ENCODE data around the gene SORD. TPM values are rescaled to one million over a fixed set of nuclear protein-coding genes. Genes with fewer than 3 reads are reported as not detected.
"Not testable (repeated sequence)": the region's sequence is repeated elsewhere in the genome, so short reads cannot be mapped to it uniquely, and the experiment has no call there.

The SORD gene
- polyA plus RNA-seq, 1 donor, result 41.2 TPM

DNA sequence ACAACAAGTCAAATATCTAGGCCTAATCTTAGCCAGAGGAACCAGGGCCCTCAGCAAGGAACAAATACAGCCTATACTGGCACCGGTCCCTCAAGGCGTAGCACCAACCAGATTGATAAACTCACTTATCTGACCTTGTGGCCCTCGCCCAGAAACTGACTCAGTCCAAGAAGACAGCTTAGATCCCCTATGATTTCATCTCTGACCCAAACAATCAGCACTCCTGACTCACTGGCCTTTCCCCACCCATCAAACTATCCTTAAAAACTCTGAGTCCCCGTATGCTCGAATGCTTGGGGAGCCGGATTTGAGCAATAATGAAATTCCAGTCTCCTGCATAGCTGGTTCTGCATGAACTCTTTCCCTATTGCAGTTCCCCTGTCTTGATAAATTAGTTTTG is 1.6 kb upstream of the SORD start:
- DNase-seq, result no peak

DNA sequence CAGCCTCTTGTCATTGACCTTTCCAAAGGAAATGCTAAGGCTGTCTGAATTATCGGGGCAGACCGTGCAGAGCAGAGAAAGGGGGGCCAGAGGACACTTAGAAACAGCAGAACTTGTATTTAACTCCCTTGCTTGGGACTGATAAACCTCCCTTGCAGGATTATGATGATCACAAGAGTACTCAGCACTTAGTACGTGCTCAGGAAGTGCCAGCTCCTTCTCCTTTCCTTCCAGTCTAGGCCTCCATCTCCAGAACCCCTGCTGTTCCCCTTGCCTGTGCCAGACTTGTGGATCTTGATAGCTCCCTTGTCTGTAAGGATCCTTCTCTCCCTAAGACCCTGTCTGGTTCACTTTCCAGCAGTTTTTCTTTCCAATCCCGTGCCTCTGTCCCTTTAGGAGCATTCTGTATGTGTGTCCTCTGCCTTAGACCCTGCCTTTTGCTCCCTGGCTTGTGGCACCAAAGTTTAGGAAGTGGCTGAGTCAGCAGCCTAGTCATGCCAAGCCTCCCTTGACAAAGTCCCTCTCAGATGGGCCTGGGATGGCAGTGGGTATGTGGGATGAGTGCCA is 747 bp downstream of the SORD start:
- DNase-seq, result no peak

DNA sequence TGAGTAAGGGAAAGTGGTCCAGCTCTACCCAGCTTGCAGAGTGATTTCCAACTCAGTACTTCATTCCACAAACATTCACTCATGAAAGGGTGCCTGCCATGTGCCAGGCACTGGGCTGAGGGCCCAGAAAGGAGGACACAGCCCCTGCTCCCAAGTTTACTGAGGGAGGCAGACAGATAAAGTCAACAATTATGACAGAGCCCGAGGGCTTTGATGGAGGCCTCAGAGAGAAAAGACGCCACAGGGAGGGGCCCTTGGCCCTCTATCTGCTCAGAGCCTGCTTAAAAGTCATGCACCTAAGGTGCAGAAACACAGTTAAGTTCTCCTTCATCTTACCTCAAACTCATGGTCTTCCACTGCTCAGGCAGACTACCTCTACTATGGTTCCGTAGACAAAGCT is 1.7 kb downstream of the SORD start:
- DNase-seq, result not testable (repeated sequence)

DNA sequence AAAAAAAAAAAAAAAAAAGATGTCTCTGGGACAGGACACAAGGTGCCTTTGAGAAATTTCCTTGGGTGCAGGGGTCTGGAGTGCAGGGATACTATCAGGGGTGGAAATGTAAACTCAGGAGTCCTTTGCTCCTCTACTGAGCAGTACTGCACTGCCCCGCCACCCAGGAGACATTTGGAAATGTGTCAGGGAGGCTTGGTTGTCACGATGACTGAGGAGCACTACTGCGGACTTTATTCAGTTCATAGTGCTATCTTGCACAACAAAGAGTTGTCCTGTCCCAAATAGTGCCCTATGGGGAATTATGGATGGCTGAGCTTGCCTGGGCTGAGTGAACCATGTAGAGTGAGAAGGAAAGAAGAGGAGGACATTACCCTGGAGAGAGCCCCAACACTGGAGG is 2.6 kb downstream of the SORD start:
- not testable (repeated sequence) for DNase-seq

DNA sequence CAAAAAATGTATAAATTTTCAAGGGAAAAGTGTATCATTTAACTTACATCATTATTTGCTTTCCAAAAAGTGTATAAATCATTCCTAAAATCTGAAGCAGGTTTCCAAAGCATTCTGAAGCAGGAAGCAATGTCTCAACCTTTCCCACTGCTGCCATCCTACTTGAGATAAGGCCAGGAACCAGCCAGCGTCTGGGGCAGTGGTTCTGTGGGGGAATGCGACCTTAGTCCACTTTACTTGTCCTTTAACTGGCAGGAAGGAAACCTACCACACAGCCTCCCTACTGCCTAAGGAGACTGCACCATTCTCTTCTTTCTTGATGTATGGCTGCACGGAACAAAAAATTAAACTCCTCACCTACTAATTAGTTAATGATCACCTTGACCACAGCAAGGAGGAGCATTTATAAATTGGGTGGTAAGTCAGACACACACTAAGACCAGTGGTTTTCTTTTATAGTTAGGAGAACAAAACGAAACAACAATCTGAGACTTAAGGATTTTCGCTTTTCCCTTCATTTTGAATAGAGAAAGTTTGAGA is 3.7 kb downstream of the SORD start:
- DNase-seq, result no peak

DNA sequence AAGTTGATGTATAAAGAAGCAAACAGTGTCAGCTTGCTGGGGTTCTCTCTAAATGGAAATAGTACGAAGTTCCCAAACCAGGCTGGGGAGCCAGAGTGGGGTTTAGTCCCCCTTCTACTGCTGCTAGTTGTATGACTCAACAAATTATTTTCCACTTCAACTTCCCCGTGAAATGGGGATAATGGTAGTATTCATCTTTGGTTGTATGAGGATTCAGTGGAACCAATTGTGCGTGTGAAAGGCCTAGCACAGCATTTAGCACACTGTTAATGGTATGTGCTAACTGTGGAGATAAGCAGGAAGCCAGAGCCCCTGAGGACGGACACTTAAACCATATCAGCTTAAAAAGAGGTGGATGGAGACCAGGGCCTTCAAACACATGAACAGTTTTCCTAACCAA is 4.2 kb downstream of the SORD start:
- no peak for DNase-seq

DNA sequence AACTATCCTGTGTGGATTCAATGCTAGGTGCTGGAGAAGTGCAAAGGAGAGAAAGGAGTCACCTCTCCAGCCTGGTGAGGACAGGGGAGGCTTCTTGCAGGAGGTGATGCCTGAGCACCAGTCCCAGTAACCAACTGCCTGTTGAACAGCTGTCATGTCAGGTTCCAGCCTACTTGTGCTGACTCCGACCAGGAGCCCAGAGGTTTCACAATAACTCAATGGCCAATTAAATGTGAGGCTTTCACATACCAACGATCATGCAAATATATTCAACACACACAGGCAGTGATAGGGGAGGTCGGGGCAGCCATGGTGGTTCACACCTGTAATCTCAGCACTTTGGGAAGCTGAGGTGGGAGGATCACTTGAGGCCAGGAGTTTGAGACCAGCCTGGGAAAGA is 7.7 kb downstream of the SORD start:
- no peak for DNase-seq

DNA sequence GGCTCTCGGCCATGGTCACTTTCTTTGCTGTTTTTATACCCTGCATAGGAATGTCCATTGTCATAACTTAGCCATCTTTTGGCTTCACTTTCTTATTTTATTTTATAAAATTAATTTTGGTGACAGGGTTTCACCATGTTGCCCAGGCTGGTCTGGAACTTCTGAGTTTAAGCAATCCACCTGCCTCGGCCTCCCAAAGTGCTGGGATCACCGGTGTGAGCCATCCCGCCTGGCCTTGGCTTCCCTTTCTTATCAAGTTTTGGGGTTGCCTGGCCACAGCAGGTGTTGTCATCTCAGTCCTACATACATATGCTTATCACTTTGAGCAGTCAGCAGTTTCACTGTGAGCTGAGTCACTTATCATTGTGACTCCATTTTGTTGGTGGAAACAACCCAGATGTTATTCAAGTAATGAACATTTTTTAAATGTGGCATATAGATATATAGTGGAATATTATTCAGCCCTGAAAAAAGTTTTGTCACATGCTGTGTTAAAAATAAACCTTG is 8.6 kb downstream of the SORD start:
- not testable (repeated sequence) for DNase-seq

DNA sequence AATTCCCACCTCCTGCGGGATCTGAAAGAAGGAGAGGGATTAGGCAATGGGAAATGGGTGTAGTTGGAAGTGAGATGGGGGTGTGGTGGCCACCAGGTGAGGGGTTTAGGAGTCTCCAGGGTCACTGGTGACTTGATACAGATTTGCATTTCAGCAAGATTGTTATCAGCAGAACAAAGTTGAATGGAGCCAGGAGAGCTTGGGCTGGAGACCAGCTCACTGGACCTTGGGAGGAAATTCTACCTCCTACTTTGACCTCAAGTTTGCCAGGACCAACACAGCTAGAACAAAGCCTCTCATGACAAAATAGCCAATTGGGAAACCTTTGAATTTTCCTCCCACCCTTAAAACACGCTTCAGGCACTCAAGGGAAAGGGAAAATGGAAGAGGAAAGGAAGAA is 9.5 kb downstream of the SORD start:
- not testable (repeated sequence) for DNase-seq

DNA sequence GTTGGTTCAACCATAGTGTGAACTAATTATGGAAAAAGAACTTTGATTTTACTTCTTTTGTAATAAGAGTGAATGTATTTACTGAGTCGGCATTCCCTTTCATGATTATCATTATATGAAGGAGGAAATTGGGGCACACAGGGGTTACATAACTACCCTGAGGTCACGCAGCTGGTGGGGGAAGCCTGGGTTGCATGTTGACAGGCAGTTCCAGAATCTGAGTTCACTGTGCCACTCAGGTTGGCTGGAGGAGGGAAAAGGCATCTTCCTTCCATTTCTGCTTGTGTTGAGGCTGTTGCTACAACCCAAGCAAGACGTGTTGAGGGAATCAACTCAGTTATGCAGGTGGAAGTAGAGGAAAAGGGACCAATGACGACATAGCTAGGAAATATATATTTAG is 11.1 kb downstream of the SORD start:
- DNase-seq, result not testable (repeated sequence)

DNA sequence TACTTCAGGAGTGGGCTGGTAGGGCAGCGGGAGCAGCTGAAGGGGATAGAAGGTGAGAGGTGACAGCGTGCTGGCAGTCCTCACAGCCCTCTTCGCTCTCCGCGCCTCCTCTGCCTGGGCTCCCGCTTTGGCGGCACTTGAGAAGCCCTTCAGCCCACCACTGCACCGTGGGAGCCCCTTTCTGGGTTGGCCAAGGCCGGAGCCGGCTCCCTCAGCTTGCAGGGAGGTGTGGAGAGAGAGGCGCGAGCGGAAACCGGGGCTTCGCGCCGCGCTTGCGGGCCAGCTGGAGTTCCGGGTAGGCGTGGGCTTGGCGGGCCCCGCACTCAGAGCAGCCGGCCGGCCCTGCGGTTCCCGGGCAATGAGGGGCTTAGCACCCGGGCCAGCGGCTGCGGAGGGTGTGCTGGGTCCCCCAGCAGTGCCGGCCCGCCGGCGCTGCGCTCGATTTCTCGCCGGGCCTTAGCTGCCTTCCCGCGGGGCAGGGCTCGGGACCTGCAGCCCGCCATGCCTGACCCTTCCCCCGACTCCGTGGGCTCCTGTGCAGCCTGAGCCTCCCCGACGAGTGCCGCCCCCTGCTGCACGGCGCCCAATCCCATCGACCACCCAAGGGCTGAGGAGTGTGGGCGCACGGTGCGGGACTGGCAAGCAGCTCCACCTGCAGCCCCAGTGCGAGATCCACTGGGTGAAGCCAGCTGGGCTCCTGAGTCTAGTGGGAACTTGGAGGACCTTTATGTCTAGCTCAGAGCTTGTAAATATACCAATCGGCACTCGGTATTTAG is 11.8 kb downstream of the SORD start:
- not testable (repeated sequence) for DNase-seq

DNA sequence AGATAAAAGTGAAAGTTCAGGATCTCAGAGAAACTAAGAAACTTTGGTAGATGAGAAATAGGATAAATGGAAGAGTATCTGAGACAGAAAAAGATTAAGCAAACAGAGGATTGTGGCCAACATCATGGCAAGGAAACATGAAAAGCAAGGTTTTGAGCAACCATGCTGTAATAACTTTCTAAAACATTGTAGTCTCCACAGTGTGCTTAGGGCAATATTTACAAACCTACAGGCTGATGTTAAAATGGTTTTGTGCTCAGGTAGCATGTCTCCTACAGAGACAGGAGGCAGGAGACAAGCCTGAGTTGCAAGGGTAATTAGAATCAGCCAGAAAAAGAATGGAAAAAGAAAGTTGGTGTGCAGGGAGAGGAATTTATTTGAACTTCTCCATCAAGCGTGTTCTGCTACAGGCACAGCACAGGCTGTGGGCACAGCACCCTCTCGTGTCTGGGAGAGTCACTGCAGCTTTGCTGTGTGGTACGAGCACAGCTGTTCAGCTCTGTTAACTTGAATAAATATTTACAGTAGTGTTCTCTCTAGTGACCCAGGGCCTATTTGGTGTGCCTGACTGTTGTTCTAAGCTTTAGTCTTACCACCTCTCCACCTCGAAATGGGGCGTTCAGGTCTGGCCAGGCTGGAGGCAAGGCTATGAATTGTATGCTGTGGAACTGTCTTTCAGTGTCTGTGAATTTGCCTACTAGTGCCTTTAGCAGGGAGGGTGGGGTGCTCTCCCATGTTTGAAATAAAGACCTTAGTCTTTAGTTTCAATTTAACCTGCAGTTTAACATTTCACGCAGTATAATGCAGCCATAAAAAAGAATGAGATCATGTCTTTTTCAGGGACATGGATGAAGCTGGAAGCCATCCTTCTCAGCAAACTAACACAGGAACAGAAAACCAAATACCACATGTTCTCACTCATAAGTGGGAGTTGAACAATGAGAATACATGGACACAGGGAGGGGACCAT is 14.1 kb downstream of the SORD start:
- DNase-seq, result peak; percentile 80

DNA sequence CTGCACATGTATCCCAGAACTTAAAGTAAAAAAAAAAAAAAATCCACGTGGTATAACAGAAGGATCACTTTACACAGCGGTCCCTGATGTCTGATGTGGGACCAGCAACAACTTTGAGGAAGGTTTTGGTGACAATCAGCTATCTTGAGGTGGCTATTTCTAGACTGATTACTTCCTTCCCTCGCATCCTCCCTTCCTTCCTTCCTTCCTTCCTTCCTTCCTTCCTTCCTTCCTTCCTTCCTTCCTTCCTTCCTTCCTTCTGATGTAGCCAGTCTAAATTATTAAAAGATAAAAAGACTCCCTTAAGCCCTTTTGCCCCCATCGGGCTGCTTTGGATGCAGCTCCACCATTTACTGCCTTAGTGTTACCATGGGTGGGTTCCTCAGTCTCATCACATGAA is 14.9 kb downstream of the SORD start:
- DNase-seq, result no peak

DNA sequence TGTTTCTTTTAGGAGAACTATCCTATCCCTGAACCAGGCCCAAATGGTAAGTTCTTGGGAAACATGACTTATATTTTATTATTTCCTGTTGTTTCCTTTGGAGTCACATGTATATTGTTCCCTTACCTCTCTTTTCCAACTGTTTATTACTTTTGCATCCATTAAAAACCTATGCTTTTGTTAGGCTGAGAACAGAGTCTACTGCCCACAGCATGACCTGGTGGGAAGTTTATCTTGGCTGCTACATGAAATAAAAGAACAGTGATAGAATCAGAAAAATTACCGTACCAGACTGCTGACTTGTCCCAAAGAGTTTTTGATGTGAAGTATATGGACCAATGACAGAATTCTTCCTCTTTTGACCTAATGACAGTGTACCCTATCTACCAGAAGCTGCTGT is 17.4 kb downstream of the SORD start:
- not testable (repeated sequence) for DNase-seq

DNA sequence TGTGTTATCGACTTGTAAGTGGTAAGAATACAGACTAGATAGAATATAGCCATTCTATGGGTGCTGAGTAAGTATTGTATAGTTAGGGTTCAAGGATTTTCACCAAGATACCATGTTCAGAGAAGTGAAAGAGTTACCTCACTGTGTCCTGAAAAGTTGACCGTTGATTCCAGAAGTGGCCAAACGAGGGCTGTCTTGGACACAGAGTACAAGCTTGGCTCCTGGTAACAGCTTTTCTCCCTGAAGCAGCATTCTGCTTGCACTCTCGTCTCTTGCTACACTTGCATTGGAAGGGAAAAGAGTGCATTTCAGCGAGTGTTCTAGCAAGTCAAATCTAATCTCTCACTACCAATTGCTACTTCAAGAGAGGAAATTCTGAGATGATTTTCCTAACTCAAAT is 18.5 kb downstream of the SORD start:
- DNase-seq, result not testable (repeated sequence)

DNA sequence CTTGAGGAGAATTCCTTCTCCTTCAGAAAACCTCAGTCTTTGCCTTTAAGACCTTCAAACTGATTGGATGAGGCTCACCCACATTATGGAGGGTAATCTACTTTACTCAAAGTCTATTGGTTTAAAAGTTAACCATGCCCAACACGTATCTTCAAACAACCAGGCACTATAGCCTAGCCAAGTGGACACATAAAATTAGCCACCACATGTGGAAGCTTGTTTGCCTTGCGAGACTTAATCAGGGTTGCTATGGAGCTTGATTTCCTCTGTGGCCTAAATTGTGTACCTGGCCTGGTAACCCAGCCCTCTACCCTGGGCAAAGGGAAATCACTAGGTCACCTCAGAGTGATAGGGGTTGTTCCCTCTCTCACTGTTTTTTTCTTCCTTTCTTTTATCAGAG is 19.9 kb downstream of the SORD start:
- not testable (repeated sequence) for DNase-seq

DNA sequence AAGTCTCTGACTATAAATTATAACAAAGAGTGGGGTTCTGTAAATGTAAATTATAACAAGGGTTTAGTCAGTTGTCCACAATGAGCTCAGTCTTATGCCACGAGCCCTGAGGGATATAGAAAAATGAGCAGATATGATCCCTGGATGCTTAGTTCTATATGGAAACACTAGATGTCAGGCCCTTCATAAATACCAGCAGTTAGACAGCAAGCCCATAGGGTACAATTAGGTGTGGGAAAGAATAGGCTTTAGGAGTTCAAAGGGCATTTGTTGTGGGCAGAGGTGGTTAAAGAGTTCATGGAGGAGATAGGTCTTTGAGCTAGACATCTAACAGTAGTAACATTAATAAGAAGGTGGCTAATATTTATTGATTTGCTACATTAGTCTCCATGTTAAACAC is 21.3 kb downstream of the SORD start:
- not testable (repeated sequence) for DNase-seq

DNA sequence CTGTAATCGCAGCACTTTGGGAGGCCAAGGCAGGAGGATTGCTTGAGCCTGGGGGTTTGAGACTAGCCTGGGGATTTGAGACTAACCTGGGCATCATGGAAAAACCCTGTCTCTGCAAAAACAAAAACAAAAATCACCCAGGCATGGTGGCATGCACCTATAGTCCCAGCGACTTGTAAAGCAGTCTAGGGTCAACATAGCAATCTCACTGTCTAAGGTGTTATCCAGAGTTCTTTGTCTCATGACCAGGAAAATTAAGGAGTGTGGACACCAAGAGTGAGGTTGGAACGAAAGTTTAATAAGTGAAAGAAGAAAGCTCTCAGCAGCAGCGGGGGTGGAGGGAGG is 25.4 kb downstream of the SORD start:
- DNase-seq, result not testable (repeated sequence)

DNA sequence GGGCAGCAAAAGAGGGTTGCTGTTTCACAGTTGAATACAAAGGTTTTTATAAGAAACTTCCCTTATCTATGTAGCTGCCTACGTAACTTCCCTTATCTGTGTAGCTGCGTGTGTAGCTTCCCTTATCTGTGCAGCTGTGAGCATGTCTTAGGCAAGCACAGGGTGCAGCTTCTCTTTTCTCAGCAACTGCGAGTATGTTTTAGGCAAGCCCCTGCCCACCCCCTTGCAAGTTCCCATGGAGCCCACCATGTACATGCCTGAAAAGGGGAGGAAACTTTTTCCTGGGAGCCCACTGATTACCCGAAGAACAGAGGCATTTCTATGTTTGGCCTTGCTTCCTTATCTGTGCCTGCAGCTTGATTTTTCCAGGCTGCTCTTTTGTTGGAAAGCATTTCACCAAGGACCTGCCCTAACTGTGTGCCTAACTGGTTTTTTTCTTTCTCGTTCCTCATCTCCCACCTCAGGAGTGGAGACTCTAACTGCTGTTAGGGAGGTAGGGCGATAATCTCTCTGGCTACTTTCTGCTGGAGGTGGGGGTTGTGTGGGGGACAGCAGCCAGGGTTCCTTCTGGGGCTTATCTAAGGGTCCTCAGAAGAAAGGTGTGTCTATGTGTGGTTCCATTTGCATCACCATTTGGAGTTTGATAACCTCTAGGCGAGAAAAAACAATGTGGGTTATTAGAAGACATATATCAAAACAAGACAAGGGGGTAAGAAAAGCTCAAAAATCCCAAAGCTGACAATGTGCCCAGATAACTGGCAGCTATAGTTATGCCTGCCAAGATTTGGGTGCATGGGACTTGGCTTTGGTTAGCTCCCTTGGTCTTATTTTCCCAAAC is 26.0 kb downstream of the SORD start:
- no peak for DNase-seq

DNA sequence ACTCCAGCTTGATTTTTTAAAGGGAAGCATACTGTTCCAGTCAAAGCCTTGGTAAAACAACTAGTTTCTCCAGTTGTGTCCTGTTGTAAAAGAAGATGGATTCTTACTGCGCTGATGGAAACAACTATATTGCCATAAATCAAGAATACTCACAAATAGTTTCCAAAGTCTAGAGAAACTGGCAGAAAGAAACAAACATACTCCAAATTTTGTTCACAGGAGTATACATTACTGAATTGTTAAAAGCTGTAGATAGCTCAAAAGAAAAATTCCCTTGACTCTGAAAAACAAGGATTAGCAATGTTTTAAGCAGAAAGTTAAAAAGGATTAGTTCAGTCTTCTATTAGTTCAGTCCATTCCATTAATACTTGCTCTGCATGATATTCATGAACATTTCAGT is 27.6 kb downstream of the SORD start:
- no peak for DNase-seq

DNA sequence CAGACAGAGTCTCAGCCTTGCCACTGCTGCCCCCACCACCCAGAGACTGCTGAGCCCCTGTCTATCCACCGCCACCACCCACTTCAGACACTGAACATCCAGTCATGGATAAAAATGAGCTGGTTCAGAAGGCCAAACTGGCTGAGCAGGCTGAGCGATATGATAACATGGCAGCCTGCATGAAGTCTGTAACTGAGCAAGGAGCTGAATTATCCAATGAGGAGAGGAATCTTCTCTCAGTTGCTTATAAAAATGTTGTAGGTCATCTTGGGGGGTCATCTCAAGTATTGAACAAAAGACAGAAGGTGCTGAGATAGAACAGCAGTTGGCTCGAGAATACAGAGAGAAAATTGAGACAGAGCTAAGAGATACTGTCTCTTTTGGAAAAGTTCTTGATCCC is 29.7 kb downstream of the SORD start:
- not testable (repeated sequence) for DNase-seq
